IMR-90 (cell line): ENCODE measurements around the gene PCSK6. TPM values are rescaled to one million over a fixed set of nuclear protein-coding genes. Genes with fewer than 3 reads are reported as not detected.

ENCODE experiments used
- ATAC-seq: fragments of 200-7000 bp; cut with Tn5 transposase; 2 replicates; pipeline ENCODE4 v1.9.1; 2020; ENCODE audit warnings: low read depth, mild to moderate bottlenecking, moderate library complexity
- BruUV-seq: library from RNA; stranded (reverse); fragments of 400-500 nt; replicated peaks from 2 replicates; lab custom pipeline; 2021; lab: Mats Ljungman, UMichigan
- CTCF ChIA-PET: fragments of 300-600 bp; formaldehyde crosslinking; extraction: SDS; loops from one replicate; lab custom pipeline; 2021; ENCODE audit warnings: antibody characterized with exemption; lab: Yijun Ruan, JAX
- POLR2A ChIA-PET: fragments of 300-600 bp; sonication (Branson Sonifier 250); formaldehyde crosslinking; loops from one replicate; lab custom pipeline; 2022; ENCODE audit warnings: antibody characterized with exemption; ENCODE audit not compliant: unreplicated experiment; lab: Charles Lee
- DNase-seq: peaks from one replicate; pipeline ENCODE4 v3.0.0; 2013
- H2AFZ ChIP-seq: replicated peaks from 2 replicates; pipeline ENCODE3; 2013; ENCODE audit warnings: low read length, mild to moderate bottlenecking; ENCODE audit not compliant: poor library complexity
- H2AK5ac ChIP-seq: 2 replicates; pipeline ENCODE4 v1.6.1; 2013; ENCODE audit warnings: low read depth, low read length, inconsistent platforms
- H2AK9ac ChIP-seq: replicated peaks from 2 replicates; pipeline ENCODE3; 2013; ENCODE audit warnings: mild to moderate bottlenecking, low read depth, low read length, moderate library complexity; ENCODE audit not compliant: poor library complexity
- H2BK120ac ChIP-seq: 2 replicates; pipeline ENCODE4 v1.6.1; 2013; ENCODE audit warnings: low read depth, low read length, inconsistent platforms
- H2BK15ac ChIP-seq: 3 replicates; pipeline ENCODE4 v1.6.1; 2013; ENCODE audit warnings: low read depth, low read length, inconsistent platforms
- H2BK20ac ChIP-seq: 2 replicates; pipeline ENCODE4 v1.6.1; 2013; ENCODE audit warnings: low read depth, mild to moderate bottlenecking, inconsistent platforms, low read length, moderate library complexity
- H2BK5ac ChIP-seq: 2 replicates; pipeline ENCODE4 v1.6.1; 2013; ENCODE audit warnings: mild to moderate bottlenecking, low read depth, low read length, inconsistent platforms; ENCODE audit not compliant: poor library complexity, severe bottlenecking
- H3K14ac ChIP-seq: replicated peaks from 2 replicates; pipeline ENCODE4 v1.6.1; 2013; ENCODE audit warnings: low read depth, low read length, inconsistent platforms
- H3K18ac ChIP-seq: 2 replicates; pipeline ENCODE4 v1.6.1; 2013; ENCODE audit warnings: low read depth, low read length, control low read depth
- H3K23ac ChIP-seq: 2 replicates; pipeline ENCODE4 v1.6.1; 2013; ENCODE audit warnings: low read depth, low read length, inconsistent platforms
- H3K27ac ChIP-seq: 2 replicates; pipeline ENCODE4 v1.5.1; 2013; ENCODE audit warnings: mild to moderate bottlenecking, control low read depth, low read length; ENCODE audit not compliant: insufficient read depth
- H3K27me3 ChIP-seq: 2 replicates; pipeline ENCODE4 v1.6.1; 2013; ENCODE audit warnings: low read length; ENCODE audit not compliant: control insufficient read depth, insufficient read depth
- H3K36me3 ChIP-seq: 2 replicates; pipeline ENCODE4 v1.6.1; 2013; ENCODE audit warnings: low read length, mixed read lengths; ENCODE audit not compliant: control insufficient read depth, insufficient read depth
- H3K4ac ChIP-seq: 2 replicates; pipeline ENCODE4 v1.6.1; 2013; ENCODE audit warnings: low read depth, low read length, inconsistent platforms
- H3K4me1 ChIP-seq: 2 replicates; pipeline ENCODE4 v1.6.1; 2013; ENCODE audit warnings: low read length, mixed read lengths; ENCODE audit not compliant: control insufficient read depth, insufficient read depth
- H3K4me2 ChIP-seq: 2 replicates; pipeline ENCODE4 v1.6.1; 2013; ENCODE audit warnings: low read depth, mild to moderate bottlenecking, control low read depth, low read length, moderate library complexity
- H3K4me3 ChIP-seq: 2 replicates; pipeline ENCODE4 v1.5.1; 2013; ENCODE audit warnings: low read depth, mild to moderate bottlenecking, control low read depth, low read length, moderate library complexity; ENCODE audit not compliant: insufficient read depth
- H3K56ac ChIP-seq: 2 replicates; pipeline ENCODE4 v1.6.1; 2013; ENCODE audit warnings: low read length, inconsistent platforms; ENCODE audit not compliant: insufficient read depth; ENCODE audit errors: extremely low read depth
- H3K79me1 ChIP-seq, 2 experiments: 2 replicates each; pipeline ENCODE4 v1.6.1; 2013; ENCODE audit warnings: low read length in 2 of 2, inconsistent platforms in 1 of 2, low read depth in 1 of 2
- H3K9ac ChIP-seq: 2 replicates; pipeline ENCODE4 v1.6.1; 2013; ENCODE audit warnings: low read depth, low read length, control low read depth
- H3K9me1 ChIP-seq: 2 replicates; pipeline ENCODE4 v1.6.1; 2013; ENCODE audit warnings: low read length, inconsistent platforms; ENCODE audit not compliant: insufficient read depth
- H3K9me3 ChIP-seq: 2 replicates; pipeline ENCODE4 v1.6.1; 2013; ENCODE audit warnings: low read length; ENCODE audit not compliant: control insufficient read depth, insufficient read depth
- H4K20me1 ChIP-seq: 2 replicates; pipeline ENCODE4 v1.6.1; 2013; ENCODE audit warnings: low read length, inconsistent platforms; ENCODE audit not compliant: insufficient read depth
- H4K5ac ChIP-seq: 2 replicates; pipeline ENCODE4 v1.6.1; 2013; ENCODE audit warnings: mild to moderate bottlenecking, low read depth, low read length, control low read depth
- H4K8ac ChIP-seq, 2 experiments: 2 replicates each; pipeline ENCODE4 v1.6.1; 2013; ENCODE audit warnings: low read depth in 2 of 2, low read length in 2 of 2, control low read depth in 1 of 2, inconsistent platforms in 1 of 2
- H4K91ac ChIP-seq: 2 replicates; pipeline ENCODE4 v1.6.1; 2013; ENCODE audit warnings: low read depth, low read length, inconsistent platforms; ENCODE audit not compliant: insufficient read depth
- BHLHE40 ChIP-seq: fragments of 150-350 bp; IDR thresholded peaks from 2 replicates; pipeline ENCODE4 v1.6.1; 2016; ENCODE audit warnings: mild to moderate bottlenecking, low read depth, low read length
- CEBPB ChIP-seq: IDR thresholded peaks from 2 replicates; pipeline ENCODE4 v1.6.1; 2012; ENCODE audit warnings: low read depth, low read length, improper control_type of control experiment
- CTCF ChIP-seq: conservative IDR thresholded peaks from 2 replicates; pipeline ENCODE4 v1.5.1; 2012; ENCODE audit warnings: mild to moderate bottlenecking, low read depth, low read length, improper control_type of control experiment
- ELK1 ChIP-seq: fragments of 150-350 bp; IDR thresholded peaks from 2 replicates; pipeline ENCODE4 v1.6.1; 2016; ENCODE audit warnings: low read depth, mild to moderate bottlenecking, low read length, moderate library complexity, borderline replicate concordance
- FOS ChIP-seq: fragments of 150-350 bp; IDR thresholded peaks from 2 replicates; pipeline ENCODE4 v1.6.1; 2016; ENCODE audit warnings: low read depth, low read length
- MAFK ChIP-seq: IDR thresholded peaks from 2 replicates; pipeline ENCODE4 v1.6.1; 2012; ENCODE audit warnings: low read depth, low read length, improper control_type of control experiment
- MAZ ChIP-seq: IDR thresholded peaks from 2 replicates; pipeline ENCODE4 v1.6.1; 2012; ENCODE audit warnings: low read depth, mild to moderate bottlenecking, low read length, improper control_type of control experiment, moderate library complexity, borderline replicate concordance
- MXI1 ChIP-seq: IDR thresholded peaks from 2 replicates; pipeline ENCODE4 v1.6.1; 2012; ENCODE audit warnings: low read depth, mild to moderate bottlenecking, low read length, moderate library complexity, borderline replicate concordance
- POLR2A ChIP-seq: IDR thresholded peaks from 2 replicates; pipeline ENCODE4 v1.6.1; 2012; ENCODE audit warnings: mild to moderate bottlenecking, low read depth, low read length
- RCOR1 ChIP-seq: IDR thresholded peaks from 2 replicates; pipeline ENCODE4 v1.6.1; 2012; ENCODE audit warnings: mild to moderate bottlenecking, low read length, improper control_type of control experiment; ENCODE audit not compliant: insufficient replicate concordance
- RFX5 ChIP-seq: IDR thresholded peaks from 2 replicates; pipeline ENCODE4 v1.8.0; 2012; ENCODE audit warnings: low read depth, mild to moderate bottlenecking, low read length, moderate library complexity
- SMC3 ChIP-seq: fragments of 150-350 bp; IDR thresholded peaks from 2 replicates; pipeline ENCODE4 v1.6.1; 2016; ENCODE audit warnings: low read depth, mild to moderate bottlenecking, antibody characterized with exemption, low read length, moderate library complexity
- WGBS, 2 experiments: methylation state at CpG; one replicate each; pipeline versions ENCODE4 v1.1.5 to v1.1.7; 2013; ENCODE audit warnings: missing lambda C conversion rate in 2 of 2; ENCODE audit not compliant: insufficient read length in 1 of 2; ENCODE audit errors: extremely low coverage in 2 of 2; 5-methylcytosine and 5-hydroxymethylcytosine counted together
- dilution Hi-C: fragments of 300-500 bp; cut with HindIII; formaldehyde crosslinking; loops from one replicate; pipeline ENCODE4 v1.14.3; 2018; ENCODE audit warnings: low sequenced_read_pairs; ENCODE audit not compliant: unreplicated experiment
- in situ Hi-C: fragments of 300-500 bp; cut with MboI; formaldehyde crosslinking; loops from 3 replicates; pipeline ENCODE4 v1.14.3; 2019; ENCODE audit warnings: low sequenced_read_pairs, inconsistent platforms, mixed read lengths
- intact Hi-C: fragments of 100-400 bp; cut with micrococcal nuclease; formaldehyde crosslinking; loops from 2 replicates; pipeline ENCODE4 v1.10.0; 2022
- polyA plus RNA-seq, 3 experiments: library from polyadenylated mRNA; depleted of rRNA; stranded (reverse); fragments of >200 nt; gene quantifications; 2 replicates each; pipeline ENCODE4 v1.2.3, GENCODE V29; 2012; ENCODE audit warnings: low replicate concordance in 1 of 3
- total RNA-seq: library from RNA; depleted of rRNA; stranded (reverse); fragments of >200 nt; gene quantifications from 2 replicates; pipeline ENCODE4 v1.2.3, GENCODE V29; 2012

Gene PCSK6
- total and polyA plus RNA-seq, 2 of the 4 experiments (the other 2 are of a cell fraction), result not detected

DNA sequence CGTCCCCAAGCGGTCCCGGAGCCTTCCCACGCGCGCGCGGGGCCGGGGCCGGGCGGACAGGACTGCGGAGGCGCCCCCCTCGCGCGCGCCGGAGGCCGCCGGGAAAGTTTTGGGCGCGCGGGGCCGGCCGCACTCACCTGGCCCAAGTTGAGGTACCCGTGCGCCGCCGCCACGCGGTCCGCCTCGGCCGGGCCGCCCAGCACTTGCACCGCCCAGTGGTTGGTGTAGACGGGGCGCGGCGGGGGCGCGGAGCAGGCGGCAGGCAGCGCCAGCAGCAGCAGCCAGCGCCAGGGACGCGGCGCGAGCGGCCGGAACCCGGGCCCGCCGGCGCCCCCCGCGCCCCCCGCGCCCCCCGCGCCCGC, 289 bp downstream of the PCSK6 start:
- dilution Hi-C loops (no loop called here), intact Hi-C loops (no loop called here), in situ Hi-C loops (no loop called here)
- Histone ChIP-seq H3K9me1 (no peaks in the 10 kb centered on the region), H3K18ac (no peak overlapping the region), H2AK9ac (no peak overlapping the region), H2BK120ac (no peak overlapping the region), H3K79me1 (no peaks in the 10 kb centered on the region), H2BK15ac (no peak overlapping the region), H3K4me1 (no peaks in the 10 kb centered on the region), H3K9me3 (no peaks in the 10 kb centered on the region), H3K23ac (no peak overlapping the region), H2BK5ac (no peak overlapping the region), H3K4me3 (no peak overlapping the region), H3K4ac (no peak overlapping the region), H3K9ac (no peak overlapping the region), H3K27me3 (peaks cover 62% of the 10 kb centered on the region), H2AK5ac (no peak overlapping the region), H2AFZ (no peak overlapping the region), H2BK20ac (no peak overlapping the region), H3K4me2 (no peak overlapping the region), H3K14ac (no peak overlapping the region), H4K20me1 (no peaks in the 10 kb centered on the region), H3K36me3 (no peaks in the 10 kb centered on the region), H4K8ac (no peak overlapping the region), H3K27ac (no peak overlapping the region), H4K5ac (no peak overlapping the region), H4K91ac (no peak overlapping the region), H3K56ac (no peak overlapping the region)
- CTCF ChIA-PET, result no interaction called here
- DNase-seq (no peak), ATAC-seq (peak; percentile 60)
- WGBS, 2 experiments, result 1% methylated on average over 15 of the region's 62 CpGs; no CpG with 5 or more reads in 1 of the 2 experiments
- BruUV-seq, result no TSS peak
- TF ChIP-seq RCOR1 (no peak), FOS (no peak), MXI1 (no peak), MAFK (no peak), RFX5 (no peak), SMC3 (no peak), ELK1 (no peak), CTCF (no peak), CEBPB (no peak), MAZ (no peak), BHLHE40 (no peak), POLR2A (no peak)
- POLR2A ChIA-PET, result no interaction called here
